Keratinocyte (primary cell): ENCODE results near the gene USHBP1. TPM values are rescaled to one million over a fixed set of nuclear protein-coding genes. Genes with fewer than 3 reads are reported as not detected.

Experiments
- DNase-seq: peaks from one replicate; pipeline ENCODE4 v3.0.0-alpha.2; 2011; ENCODE audit warnings: low read depth, missing footprints, low spot score
- FAIRE-seq: peaks from 2 replicates; lab custom pipeline; 2011; peaks lifted over from hg19 to GRCh38; lab: Jason Lieb, UNC
- H2AFZ ChIP-seq: 2 replicates; pipeline ENCODE4 v1.6.0; 2012; ENCODE audit warnings: low read length, control low read depth, inconsistent platforms; ENCODE audit not compliant: control insufficient read depth
- H3K27ac ChIP-seq: 2 replicates; pipeline ENCODE4 v1.5.1; 2011; ENCODE audit warnings: low read length; ENCODE audit not compliant: control insufficient read depth, insufficient read depth
- H3K27me3 ChIP-seq: 3 replicates; pipeline ENCODE4 v1.6.0; 2011; ENCODE audit warnings: low read length; ENCODE audit not compliant: control insufficient read depth, insufficient read depth; ENCODE audit errors: extremely low read depth
- H3K36me3 ChIP-seq, 2 experiments: 2 replicates in 1 of 2; 3 replicates in 1 of 2; pipeline ENCODE4 v1.5.1; 2011; ENCODE audit warnings: low read length in 2 of 2, mild to moderate bottlenecking in 1 of 2; ENCODE audit not compliant: control insufficient read depth in 2 of 2, insufficient read depth in 2 of 2; ENCODE audit errors: extremely low read depth in 1 of 2
- H3K4me1 ChIP-seq: 3 replicates; pipeline ENCODE4 v1.5.1; 2011; ENCODE audit warnings: low read length; ENCODE audit not compliant: control insufficient read depth, insufficient read depth; ENCODE audit errors: extremely low read depth
- H3K4me2 ChIP-seq: 3 replicates; pipeline ENCODE4 v1.6.0; 2011; ENCODE audit warnings: low read depth, low read length; ENCODE audit not compliant: control insufficient read depth, insufficient read depth; ENCODE audit errors: extremely low read depth
- H3K4me3 ChIP-seq, 3 experiments: fragments of 200-600 bp in 1 of 3; sonication (generic) in 1 of 3; 2 replicates in 2 of 3; 3 replicates in 1 of 3; pipeline ENCODE4 v1.5.1; 2011 to 2016; ENCODE audit warnings: low read length in 3 of 3, mild to moderate bottlenecking in 3 of 3, control low read depth in 2 of 3, inconsistent platforms in 1 of 3, low read depth in 1 of 3, mixed read lengths in 1 of 3, mixed run types in 1 of 3, moderate library complexity in 1 of 3; ENCODE audit not compliant: control insufficient read depth in 2 of 3, insufficient read depth in 2 of 3; ENCODE audit errors: extremely low read depth in 1 of 3
- H3K79me2 ChIP-seq: 2 replicates; pipeline ENCODE4 v1.6.0; 2012; ENCODE audit warnings: low read length; ENCODE audit not compliant: control insufficient read depth, insufficient read depth
- H3K9ac ChIP-seq: 3 replicates; pipeline ENCODE4 v1.6.0; 2011; ENCODE audit warnings: low read length; ENCODE audit not compliant: control insufficient read depth, insufficient read depth; ENCODE audit errors: extremely low read depth
- H3K9me1 ChIP-seq: 3 replicates; pipeline ENCODE4 v1.6.0; 2011; ENCODE audit warnings: low read length; ENCODE audit not compliant: control insufficient read depth, insufficient read depth; ENCODE audit errors: extremely low read depth
- H3K9me3 ChIP-seq: 2 replicates; pipeline ENCODE4 v1.5.1; 2012; ENCODE audit warnings: low read depth, low read length; ENCODE audit not compliant: control insufficient read depth
- H4K20me1 ChIP-seq: 3 replicates; pipeline ENCODE4 v1.6.0; 2011; ENCODE audit warnings: low read length; ENCODE audit not compliant: control insufficient read depth, insufficient read depth; ENCODE audit errors: extremely low read depth
- EZH2 ChIP-seq: IDR thresholded peaks from one replicate; pipeline ENCODE4 v1.6.1; 2012; ENCODE audit warnings: inconsistent platforms, mild to moderate bottlenecking, low read length, moderate library complexity
- dilution Hi-C: fragments of 300-500 bp; cut with MboI; formaldehyde crosslinking; loops from one replicate; pipeline ENCODE4 v1.7.0; 2020; ENCODE audit warnings: low sequenced_read_pairs; ENCODE audit not compliant: extremely low pct_ligation_motif_present
- polyA plus RNA-seq, 5 experiments: library from polyadenylated mRNA; depleted of rRNA in 3 of 5; stranded (reverse) in 3 of 5; stranded (forward) in 1 of 5; unstranded in 1 of 5; fragments of >200 nt; gene quantifications; 1 replicate in 1 of 5; 2 replicates in 3 of 5; 3 replicates in 1 of 5; pipeline versions ENCODE4 v1.2.1 to v1.2.3, GENCODE V29; 2011 to 2012; ENCODE audit warnings: missing spikeins in 2 of 5, low read depth in 1 of 5, low replicate concordance in 1 of 5
- TF ChIP-seq, protein P1 (sequence below), 3 experiments: IDR thresholded peaks in 1 of 3; conservative IDR thresholded peaks in 1 of 3; optimal IDR thresholded peaks in 1 of 3; 2 replicates in 2 of 3; 3 replicates in 1 of 3; pipeline versions ENCODE3 to v1.5.1; 2011; ENCODE audit warnings: low read length in 3 of 3, mild to moderate bottlenecking in 3 of 3, moderate library complexity in 2 of 3, control low read depth in 1 of 3, inconsistent platforms in 1 of 3; ENCODE audit not compliant: insufficient read depth in 2 of 3; ENCODE audit errors: extremely low read depth in 1 of 3

USHBP1 gene
- polyA plus RNA-seq, 1 donor (not counting 4 experiments of a cell fraction or from before 2014, with no cell fraction given), result not detected

DNA sequence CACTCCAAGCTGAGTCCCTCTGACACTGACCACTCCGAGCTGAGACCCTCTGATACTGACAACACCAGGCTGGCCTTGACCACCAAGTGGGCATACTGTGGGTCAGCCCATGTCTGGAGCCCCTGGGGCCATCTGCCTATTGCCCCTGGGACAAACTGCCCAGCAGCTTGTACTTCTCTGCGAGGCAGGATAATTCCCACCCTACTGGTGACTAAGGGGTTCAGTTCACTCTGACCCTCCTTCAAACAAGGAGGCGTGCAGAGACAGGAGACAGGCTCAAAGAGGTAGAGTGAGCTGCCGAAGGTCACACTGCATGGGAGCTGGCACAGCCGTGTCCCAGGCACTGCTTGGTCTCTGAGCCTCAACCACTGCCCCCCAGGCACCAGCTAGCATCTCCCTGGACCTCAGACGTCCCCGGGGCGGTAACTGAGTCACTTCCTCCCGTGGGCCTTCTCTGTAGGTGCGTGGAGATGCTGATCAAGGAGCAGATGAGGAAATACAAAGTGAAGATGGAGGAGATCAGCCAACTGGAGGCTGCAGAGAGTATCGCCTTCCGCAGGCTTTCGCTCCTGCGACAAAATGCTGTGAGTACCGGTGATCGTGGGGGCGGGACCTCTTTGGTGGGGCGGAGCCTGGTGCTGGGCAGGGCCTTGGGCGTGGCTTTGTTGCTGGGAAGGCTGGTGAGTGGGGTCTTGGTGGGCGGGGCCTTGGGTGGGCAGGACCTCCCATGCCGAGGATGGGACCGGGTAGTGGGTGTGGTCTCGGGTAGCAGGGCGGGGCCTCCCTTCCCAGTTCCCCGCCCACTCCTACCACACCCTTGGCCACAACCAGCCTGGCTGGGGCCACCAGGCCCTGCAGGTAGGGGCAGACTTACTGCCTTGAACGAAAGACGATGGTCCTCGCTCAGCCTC, 55.2 kb downstream of the USHBP1 start:
- Histone ChIP-seq H3K4me3 (no peak overlapping the region), H2AFZ (no peak overlapping the region), H3K27ac (no peak overlapping the region), H3K4me2 (no peak overlapping the region), H3K79me2 (no peaks in the 10 kb centered on the region), H3K9ac (no peak overlapping the region), H4K20me1 (no peaks in the 10 kb centered on the region), H3K4me1 (peaks cover 1% of the 10 kb centered on the region), H3K36me3 (peaks cover 15 to 25% of the 10 kb centered on the region in 2 experiments), H3K27me3 (no peaks in the 10 kb centered on the region), H3K9me3 (no peaks in the 10 kb centered on the region), H3K9me1 (no peaks in the 10 kb centered on the region)
- no peak for TF ChIP-seq EZH2
- TF ChIP-seq, protein P1, sequence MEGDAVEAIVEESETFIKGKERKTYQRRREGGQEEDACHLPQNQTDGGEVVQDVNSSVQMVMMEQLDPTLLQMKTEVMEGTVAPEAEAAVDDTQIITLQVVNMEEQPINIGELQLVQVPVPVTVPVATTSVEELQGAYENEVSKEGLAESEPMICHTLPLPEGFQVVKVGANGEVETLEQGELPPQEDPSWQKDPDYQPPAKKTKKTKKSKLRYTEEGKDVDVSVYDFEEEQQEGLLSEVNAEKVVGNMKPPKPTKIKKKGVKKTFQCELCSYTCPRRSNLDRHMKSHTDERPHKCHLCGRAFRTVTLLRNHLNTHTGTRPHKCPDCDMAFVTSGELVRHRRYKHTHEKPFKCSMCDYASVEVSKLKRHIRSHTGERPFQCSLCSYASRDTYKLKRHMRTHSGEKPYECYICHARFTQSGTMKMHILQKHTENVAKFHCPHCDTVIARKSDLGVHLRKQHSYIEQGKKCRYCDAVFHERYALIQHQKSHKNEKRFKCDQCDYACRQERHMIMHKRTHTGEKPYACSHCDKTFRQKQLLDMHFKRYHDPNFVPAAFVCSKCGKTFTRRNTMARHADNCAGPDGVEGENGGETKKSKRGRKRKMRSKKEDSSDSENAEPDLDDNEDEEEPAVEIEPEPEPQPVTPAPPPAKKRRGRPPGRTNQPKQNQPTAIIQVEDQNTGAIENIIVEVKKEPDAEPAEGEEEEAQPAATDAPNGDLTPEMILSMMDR (optimal IDR thresholded peaks at IDR 0.05 in 1 of 3, IDR thresholded peaks at IDR 0.05 in 1 of 3, conservative IDR thresholded peaks at IDR 0.05 in 1 of 3; ENCODE audit: extremely low read depth in 1 of 3, insufficient read depth in 2 of 3, low read length in 3 of 3), result no peak
- FAIRE-seq (no peak), DNase-seq (no peak)
- dilution Hi-C loops, result no loop called here

DNA sequence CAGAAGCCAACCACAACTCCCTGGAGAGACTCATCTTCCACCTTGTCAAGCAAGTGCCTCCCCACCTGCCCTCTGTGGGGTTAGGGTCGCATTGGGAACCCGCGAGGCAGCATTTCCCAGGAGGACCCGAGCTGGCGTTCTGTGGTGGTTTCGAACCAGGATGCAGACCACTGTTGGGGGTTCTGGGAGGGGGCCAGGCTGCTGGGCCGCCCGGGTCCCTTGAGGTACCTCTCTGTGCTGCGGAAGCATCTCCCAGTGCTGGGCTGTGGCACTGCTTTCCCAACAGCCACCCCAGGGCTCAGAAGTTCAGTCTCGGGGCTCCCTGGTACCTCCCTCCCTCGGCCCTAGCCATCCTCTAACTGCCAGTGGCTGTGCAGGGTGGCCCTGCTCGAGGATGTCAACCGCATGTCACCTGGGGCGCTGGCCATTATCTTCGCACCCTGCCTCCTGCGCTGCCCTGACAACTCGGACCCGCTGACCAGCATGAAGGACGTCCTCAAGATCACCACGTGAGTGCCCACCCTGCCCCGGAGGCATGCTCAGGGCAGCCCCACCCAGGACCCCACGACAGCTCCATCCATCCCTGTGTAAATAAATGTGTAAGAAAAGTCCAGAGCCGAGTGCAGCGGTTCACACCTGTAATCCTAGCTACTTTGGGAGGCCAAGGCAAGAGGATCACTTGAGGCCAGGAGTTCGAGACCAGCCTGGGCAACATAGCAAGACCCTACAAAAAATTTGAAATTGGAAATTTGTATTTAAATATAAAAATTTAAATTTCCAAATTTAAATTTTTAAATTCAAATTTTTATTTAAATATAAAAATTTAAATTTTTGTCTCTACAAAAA, 57.6 kb downstream of the USHBP1 start:
- no peak for DNase-seq
- H3K9me3 ChIP-seq, result no peaks in the 10 kb centered on the region
- H3K9ac ChIP-seq, result no peak overlapping the region
- no peak overlapping the region for H3K4me3 ChIP-seq
- no peak overlapping the region for H3K4me2 ChIP-seq
- dilution Hi-C loops, result no loop called here
- no peaks in the 10 kb centered on the region for H3K4me1 ChIP-seq
- H3K79me2 ChIP-seq, result no peaks in the 10 kb centered on the region
- H3K36me3 ChIP-seq, result peaks cover 21 to 29% of the 10 kb centered on the region in 2 experiments
- TF ChIP-seq EZH2, result no peak
- TF ChIP-seq, protein P1 (optimal IDR thresholded peaks at IDR 0.05 in 1 of 3, IDR thresholded peaks at IDR 0.05 in 1 of 3, conservative IDR thresholded peaks at IDR 0.05 in 1 of 3; ENCODE audit: extremely low read depth in 1 of 3, insufficient read depth in 2 of 3, low read length in 3 of 3), result no peak
- H4K20me1 ChIP-seq, result no peaks in the 10 kb centered on the region
- no peak overlapping the region for H3K27ac ChIP-seq
- H3K9me1 ChIP-seq, result no peaks in the 10 kb centered on the region
- no peak overlapping the region for H2AFZ ChIP-seq
- H3K27me3 ChIP-seq, result no peaks in the 10 kb centered on the region
- no peak for FAIRE-seq
